GM11168 (cell line): ENCODE results near the gene TMEM147.

Source experiments
- in situ Hi-C: fragments of 300-500 bp; cut with MboI; formaldehyde crosslinking; loops from one replicate; pipeline ENCODE4 v1.12.0; 2022; ENCODE audit warnings: low sequenced_read_pairs; ENCODE audit not compliant: unreplicated experiment

The TMEM147 gene

DNA sequence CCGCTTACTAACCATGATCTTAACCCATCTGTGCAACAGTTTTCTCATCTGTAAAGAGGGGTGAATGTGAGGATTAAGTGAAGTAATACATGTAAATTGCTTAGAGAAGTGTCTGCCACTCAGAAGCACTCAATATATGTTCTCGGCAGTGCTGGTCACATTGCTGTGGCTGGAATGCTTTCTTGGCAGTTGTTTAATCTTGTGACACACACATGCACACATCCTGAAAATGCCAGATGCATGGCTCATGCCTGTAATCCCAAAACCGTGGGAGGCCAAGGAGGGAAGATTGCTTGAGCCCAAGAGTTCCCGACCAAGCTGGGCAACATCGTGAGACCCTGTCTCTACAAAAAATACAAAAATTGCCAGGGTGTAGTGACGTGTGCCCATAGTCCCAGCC, 27.1 kb upstream of the TMEM147 start:
- in situ Hi-C loops = no loop called here

DNA sequence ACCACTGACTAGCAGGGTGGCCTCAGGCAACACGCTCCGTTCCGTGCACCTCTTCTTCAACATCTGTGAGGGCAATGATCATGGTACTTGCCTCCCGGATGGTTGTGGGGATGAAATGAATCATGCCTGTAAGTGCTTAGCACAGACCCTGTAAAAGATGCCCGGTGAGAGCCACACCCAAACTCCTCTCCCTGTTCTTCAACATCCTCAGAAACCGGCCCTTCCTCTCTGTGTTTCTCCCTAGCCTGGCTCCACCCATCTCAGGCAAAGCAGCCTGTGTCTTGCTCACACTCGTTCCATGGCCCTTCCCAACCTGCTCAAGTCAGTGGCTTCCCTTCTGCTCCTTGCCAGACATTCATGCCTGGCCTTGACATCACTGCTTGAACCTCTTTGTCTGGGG, 26.1 kb upstream of the TMEM147 start:
- in situ Hi-C loops = no loop called here

DNA sequence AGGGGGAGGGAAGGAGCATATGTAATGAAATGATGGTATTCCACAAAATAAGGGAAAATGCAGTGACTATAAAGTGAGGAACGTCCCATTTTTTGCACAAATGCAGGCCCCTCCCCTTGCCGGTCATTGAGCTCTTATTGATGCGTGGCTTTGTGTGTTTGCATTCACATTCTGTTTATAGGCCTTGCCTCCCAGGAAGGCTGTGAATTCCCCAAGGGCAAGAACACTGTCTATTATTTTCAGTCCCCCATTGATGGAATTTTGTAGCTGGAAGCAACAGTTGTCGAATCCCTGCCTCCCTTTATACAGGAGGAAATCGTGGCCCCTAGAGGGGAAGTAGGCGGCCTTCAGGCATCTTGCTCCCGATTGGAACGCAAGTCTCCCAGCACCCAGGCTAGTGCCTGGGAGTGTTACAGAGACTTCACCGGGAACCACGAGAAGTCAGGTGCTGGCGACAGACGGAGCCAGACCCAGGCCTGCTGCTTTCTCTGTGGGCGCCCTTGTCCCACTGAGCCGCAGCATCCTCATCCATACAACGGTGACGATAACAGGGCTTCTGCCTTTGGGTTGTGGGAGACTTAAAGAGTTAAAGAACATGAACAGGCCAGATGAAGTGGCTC, 24.2 kb upstream of the TMEM147 start:
- in situ Hi-C loops = no loop called here

DNA sequence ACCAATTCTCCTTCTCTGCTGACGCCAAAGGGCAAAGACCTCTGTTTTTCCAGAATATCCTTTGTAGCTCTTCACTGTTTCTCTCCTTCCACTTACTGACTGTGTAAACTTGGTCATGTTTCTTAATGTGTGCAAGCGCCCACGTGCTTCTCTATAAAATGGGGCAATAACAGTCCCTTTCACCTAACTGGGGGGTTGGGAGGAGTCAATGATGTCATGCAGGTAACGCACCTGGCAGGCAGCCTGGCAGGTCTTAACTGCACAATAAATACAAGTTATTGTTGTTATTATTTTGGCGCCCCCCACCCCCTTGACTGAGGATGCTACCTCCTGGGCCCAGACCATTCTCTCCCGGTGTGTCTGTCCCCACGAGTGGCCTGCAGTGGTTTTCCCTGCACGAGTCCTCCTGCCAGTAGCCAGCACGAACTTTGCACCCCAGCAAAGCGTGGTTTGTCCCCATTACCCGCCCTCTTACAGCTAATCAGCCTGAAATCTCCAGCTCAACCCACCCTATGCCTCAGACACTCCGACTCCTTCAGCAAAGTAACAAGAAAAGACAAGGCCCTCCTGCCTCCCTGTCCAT, 22.6 kb upstream of the TMEM147 start:
- in situ Hi-C loops = no loop called here

DNA sequence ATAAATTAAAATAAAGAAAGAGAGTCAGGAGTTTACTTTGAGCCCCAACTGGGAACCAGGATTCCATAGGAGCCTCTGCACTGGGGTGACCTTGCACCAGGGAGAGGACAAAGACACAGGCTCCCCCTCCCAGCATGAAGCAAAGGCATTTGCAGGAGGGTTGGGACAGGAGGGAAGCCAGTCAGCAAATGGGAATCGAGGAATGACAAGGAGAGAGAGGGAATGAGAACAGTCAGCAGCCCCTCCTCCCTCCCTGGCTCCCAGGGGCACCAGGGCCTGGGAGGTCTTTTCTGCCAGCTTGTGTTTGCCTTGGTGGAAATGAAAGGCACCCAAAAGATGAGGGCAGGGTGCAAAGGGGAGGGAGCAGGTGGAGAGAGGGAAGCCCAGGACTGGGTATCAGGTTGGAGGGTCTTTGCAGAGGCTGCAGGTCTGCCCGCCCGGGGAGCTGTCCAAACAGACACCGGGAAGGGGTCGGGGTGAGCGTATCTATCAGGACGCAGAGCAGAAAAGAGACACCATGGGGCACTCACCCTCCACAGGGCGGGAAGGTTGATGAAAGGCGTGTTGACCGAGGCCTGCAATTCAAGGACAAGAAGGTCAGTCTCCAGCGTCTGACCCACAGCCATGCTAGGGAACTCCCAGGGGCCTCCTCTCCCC, 21.1 kb upstream of the TMEM147 start:
- in situ Hi-C loops = no loop called here

DNA sequence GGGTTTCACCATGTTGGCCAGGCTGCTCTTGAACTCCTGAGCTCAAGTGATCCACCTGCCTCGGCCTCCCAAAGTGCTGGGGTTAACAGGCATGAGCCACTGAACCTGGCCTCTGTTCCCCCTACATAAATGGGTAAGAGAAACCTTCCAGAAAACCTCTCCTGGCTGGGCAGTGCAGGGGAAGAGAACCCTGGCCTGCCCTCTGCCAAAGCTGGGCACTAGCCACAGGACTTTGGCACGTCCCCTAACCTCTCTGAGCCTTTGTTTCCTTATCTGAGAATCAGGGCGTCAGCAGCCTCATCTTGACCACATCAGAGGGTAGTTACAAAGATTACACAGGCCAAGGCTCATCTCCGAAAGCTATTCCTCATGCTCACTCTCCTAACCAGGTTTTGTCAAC, 19.6 kb upstream of the TMEM147 start:
- in situ Hi-C loops = no loop called here

DNA sequence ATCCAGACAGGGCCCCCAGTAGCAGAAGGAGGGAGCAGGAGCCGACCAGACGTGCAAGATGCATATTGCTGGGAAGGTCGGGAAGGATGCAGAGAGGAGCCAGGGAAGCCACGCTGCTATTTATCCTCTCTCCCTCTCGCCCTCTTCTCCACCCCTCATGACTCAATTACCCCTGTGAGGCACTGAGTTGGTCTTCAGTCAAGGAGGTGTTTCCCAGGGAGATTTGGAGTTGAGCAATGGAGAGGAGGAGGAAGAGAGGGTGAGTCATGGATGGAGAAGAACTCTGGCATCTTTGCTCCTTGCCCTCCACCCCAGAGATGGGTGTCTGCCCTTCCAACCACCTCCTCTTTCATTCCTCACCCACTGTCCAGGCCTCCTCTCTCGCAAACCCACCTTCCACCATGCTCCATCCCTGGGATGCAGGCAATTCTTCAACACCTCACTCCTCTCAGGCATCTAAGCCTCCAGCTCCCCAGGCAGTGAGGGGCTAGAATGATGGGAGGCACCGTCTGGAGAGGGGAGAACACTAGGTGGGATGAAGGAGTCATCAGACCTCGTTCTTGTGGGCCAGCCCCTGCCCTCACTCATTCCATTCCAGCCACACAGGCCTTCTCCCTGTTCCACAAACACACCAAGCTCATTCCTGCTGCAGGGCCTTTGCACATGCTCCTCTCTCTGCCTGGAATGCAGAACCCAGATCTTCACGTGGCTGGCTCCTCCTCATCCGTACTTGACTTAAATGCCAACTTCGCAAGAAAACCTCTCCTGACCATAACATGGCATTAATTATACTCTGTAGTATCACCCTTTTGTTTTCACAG, 17.0 kb upstream of the TMEM147 start, which contains the start of gene SBSN:
Gene SBSN (minus strand): TSS at position 94 of the 821 bp plus-strand sequence. CDS start 30 bp downstream, at position 64.
- in situ Hi-C loops = no loop called here

DNA sequence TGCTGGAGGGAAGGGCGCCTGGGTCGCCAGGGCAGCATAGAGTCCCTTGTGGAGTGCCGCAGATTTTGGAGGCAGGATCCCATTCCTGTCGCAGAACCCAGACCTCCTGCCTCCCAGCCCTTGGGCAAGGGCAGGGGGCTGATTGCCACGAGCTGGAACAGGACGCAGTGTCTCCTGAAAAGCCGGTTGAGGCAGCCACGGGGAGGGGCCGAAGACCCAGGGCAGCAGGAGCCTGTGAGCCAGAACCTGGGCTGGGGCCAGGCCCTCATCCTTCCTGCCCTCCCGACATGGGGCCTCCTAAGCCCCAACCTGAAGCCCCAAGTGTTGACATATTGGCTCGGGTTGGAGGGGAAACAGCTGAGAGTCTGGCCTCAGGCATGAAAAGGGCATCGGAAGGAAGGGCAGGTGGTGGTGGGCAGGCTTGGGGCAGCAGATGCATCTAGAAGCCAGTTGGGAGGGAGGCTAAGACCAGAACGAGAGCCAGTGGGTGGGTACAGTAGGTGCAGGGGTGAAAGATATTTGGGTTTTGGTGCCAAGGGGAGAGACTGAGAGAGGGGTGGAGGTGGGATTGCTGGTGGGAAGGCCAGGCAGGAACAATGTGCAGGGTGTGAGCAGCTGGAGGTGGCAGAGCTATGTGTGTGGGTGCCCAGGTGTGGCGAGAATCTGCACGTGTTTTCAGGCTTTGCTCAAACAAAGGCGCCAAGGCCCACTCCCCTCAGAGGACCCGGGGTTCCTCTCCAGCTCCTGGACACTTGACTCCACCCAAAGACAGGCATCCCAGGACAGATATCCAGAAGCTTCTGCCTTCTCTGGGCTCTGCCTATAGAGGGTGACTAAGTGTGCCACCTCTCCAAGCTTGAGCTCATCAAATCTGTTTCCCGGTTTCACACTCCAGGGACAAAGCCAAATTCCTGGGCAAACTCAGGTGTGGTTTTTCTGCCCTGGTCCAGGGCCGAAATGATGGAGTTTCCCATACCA, 15.9 kb upstream of the TMEM147 start:
- in situ Hi-C loops = no loop called here

DNA sequence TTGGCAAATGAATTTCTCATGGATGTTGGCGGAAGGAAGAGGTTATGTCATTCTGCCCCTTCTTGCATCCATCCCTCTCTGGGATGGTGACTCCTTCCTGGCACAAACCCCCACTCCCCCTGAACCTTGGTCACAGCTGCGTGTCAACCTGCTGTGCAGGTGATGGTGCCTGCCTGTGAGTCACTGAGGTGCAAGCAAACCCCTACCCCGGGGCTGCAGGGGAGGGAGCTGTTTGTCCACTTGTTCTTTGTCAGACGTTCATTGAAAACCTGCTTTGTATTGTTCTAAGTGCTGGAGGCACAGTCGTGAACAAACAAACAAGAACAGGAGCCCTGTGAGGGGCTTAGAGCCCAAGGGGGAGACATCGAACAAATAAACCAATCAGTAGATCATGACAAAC, 14.1 kb upstream of the TMEM147 start:
- in situ Hi-C loops = no loop called here

DNA sequence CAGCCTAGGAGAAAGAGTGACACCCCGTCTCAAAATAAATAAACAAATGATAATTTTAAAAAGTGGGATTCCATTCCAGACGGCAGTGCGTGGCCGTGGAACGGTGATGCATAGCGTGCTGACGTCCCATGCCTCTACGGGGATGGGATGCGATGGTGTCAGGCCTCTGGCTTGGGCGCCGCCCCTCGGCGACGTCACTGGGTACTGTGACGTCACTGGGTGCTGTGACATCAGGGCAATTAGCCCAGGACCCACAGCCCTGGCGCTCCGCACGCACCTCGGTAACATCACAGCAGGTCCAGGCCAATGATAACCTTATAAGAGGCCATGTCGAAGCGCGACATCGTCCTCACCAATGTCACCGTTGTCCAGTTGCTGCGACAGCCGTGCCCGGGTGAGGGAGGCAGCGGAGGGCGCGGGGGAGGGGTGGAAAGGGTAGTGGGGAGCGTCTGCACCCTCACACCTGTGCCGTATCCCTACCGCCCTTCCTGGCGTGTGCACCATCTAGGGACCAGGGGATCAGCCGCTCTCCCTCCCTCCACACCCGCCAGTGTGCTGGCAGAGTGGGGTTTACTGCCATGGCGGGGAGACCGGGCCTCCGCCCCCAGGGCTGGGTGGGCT, 12.1 kb upstream of the TMEM147 start, which contains the start of gene GAPDHS:
Gene GAPDHS (plus strand): TSS at position 256 of the 621 bp plus-strand sequence. CDS start 72 bp downstream, at position 328.
- in situ Hi-C loops = no loop called here

DNA sequence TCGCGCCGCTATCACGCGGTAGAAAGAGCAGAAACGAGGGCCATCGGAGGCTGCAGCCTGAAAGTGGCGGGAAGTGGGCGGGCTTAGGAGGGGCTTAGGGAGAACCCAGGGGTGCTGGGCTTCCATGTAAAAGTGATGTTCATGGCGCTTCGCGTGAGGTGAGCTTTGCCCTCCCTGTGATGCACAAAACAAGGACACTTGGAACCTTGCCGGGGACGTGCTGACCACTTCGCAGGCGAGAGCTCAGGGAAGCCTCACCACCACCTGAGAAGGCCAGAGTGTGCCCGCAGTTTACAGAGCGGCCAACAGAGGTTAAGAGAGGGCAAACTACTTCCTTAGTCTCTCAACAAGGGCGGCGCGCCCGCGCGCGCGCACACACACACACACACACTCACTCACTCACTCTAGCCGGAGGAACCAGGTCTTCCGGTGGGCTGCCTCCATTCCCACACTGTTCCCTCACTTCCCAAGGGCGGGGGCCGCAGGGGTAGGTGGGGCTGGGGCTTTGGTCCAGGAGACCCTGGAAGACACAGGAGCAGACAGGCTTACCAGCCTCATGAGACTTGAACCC, 11.5 kb upstream of the TMEM147 start:
- in situ Hi-C loops = no loop called here

DNA sequence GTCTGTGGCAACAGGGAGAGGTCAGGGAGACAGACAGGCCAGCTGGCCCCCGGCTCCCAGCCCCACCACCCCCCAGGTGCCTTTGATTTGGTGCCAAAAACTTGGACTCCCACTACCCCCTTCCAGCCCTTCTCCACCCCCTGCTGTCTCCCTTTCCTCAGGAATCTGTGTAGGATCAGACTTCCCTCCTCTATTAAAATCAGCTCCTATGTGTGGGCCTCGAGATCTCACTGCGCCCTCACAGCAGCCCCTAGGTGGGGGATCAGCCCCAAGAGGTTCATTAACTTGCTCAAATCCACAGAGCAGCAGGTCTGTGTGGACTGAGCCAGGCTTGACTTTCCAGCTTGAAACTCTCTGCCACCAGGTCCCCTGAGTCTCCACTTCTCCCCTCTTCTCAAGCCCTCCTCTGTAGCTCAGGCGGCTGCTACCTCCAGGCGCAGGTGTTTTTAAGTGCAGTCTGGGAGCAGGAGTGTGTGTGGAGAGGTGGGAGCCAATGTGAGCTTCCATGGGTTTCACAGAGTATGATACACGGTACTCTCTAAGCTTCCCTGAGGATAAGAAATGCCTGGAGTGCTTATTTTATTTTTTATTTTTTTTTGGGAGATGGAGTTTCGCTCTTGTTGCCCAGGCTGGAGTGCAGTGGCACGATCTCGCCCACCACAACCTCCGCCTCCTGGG, 10.5 kb upstream of the TMEM147 start:
- in situ Hi-C loops = no loop called here

DNA sequence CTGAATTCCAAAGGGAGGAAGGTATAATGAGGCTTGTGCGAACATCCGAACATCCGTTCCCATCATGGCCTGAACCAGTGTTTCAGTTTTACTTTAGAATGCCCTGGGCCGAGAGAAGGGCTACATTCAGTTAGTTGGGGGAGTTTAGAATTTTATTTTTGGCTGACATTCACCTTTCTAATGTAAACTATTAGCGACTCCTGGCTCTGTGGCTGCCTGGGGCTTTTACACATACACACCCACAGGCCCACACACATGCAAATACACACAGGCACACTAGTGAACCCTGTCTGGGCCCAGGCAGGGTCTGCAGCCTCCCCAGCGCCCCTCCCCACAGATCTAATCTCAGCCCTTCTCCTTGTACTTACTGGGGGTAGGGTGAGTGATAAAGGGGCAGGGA, 6.1 kb upstream of the TMEM147 start:
- in situ Hi-C loops = no loop called here

DNA sequence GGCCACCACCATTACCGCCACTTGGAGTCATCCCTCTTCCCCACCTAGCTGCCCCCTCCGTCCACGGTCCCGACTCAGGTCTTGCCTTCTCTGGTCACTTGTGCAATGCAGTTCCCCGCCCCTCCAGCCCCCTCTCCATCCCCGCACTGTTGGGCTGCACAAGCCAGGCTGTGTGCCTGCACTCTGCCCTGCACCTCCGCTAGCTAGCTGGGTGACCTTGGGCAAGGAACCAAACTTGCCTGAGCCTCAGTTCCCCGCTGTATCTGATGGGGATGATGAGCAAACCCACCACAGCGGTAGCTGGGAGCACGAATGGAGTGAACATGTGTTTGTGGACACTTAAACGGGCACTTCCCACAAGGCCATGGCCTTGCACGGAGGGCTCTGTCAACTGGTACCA, 5.6 kb upstream of the TMEM147 start:
- in situ Hi-C loops = no loop called here

DNA sequence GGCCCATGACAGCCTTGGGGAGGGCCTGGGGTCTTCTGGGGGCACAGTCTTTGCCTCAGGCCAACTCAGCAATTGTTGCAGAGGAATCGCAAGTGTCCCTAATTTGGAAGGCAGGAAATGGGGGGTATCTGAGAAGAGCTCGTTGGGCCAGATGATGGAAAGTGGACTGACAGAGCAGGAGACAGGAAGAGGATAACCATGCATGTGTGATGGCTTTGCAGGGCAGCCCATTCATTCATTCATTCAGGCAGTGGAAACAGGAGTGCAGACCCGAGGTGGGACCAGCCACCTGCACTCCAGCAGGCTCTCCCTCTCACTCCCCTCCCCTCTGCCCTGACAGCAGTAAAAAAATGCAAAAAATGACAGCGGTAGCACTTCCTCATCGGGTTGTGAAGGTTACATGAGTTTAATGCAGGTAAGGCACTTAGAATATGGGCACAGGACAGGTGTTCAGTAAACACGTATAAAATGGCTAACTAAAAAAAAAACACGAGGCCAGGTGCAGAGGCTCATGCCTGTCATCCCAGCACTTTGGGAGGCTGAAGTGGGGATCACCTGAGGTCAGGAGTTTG, 5.0 kb upstream of the TMEM147 start:
- in situ Hi-C loops = no loop called here

DNA sequence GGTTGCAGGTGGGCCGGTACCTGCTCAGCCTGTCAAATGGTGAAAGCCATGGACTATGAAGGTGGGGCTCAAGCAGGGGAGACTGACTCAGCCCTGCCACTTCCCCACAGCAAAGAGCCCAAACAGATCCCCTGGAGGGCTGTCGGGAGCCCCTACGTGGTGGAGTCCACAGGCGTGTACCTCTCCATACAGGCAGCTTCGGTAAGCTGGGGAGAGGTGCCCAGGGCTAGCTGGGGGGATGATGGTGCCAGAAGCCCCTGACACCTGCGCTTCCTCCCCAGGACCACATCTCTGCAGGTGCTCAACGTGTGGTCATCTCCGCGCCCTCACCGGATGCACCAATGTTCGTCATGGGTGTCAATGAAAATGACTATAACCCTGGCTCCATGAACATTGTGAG, 3.2 kb upstream of the TMEM147 start:
- in situ Hi-C loops = no loop called here

DNA sequence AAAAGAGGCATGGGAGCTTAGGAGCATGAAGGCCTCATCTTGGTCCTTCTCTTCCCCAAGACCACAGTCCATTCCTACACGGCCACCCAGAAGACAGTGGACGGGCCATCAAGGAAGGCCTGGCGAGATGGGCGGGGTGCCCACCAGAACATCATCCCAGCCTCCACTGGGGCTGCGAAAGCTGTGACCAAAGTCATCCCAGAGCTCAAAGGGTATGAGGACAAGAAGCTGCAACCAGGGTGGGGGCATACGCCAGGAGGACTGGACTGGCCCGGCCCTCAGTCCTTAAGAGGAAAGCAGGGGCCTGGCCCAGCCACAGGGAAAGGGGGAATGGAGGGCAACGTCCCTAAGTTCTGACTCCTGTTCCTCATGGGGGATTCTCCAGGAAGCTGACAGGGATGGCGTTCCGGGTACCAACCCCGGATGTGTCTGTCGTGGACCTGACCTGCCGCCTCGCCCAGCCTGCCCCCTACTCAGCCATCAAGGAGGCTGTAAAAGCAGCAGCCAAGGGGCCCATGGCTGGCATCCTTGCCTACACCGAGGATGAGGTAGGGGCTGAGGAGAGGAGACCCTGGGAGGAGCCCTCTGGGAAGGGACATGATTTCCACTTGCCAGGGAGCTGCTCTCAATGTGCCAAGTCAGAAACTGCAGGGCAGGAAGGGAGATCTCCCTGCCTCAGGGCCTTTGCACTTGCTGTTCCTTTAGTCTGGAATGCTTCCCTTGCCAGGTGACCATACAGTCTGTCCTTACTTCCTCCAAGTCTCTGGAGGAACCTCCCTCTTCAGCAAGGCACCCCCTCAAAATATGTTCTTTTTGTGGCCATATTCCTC, 1.9 kb upstream of the TMEM147 start:
- in situ Hi-C loops = no loop called here
